HepG2 (cell line): ENCODE results near the gene PFKFB4. TPM values are rescaled to one million over a fixed set of nuclear protein-coding genes. Genes with fewer than 3 reads are reported as not detected.

Experiments used
- BHLHE40 ChIP-seq: IDR thresholded peaks from 2 replicates; pipeline ENCODE4 v1.6.1; 2011; ENCODE audit warnings: low read length, improper control_type of control experiment
- CENPT ChIP-seq: sonication (generic); formaldehyde crosslinking; IDR thresholded peaks from 2 replicates; pipeline ENCODE4 v1.8.0; 2022; ENCODE audit warnings: low read depth, mild to moderate bottlenecking, moderate library complexity, missing genetic modification reagents
- CSRNP1 ChIP-seq: sonication (generic); formaldehyde crosslinking; IDR thresholded peaks from 2 replicates; pipeline ENCODE4 v1.8.1; 2023; ENCODE audit warnings: mild to moderate bottlenecking, missing genetic modification reagents
- ETS1 ChIP-seq: sonication (generic); formaldehyde crosslinking; IDR thresholded peaks from 2 replicates; pipeline ENCODE4 v1.4.0; 2020; ENCODE audit warnings: missing genetic modification reagents
- HDAC2 ChIP-seq: sonication (generic); formaldehyde crosslinking; IDR thresholded peaks from 2 replicates; pipeline ENCODE4 v1.4.0; 2020; ENCODE audit warnings: missing genetic modification reagents
- KMT2B ChIP-seq: IDR thresholded peaks from 2 replicates; pipeline ENCODE4 v1.6.1; 2016; ENCODE audit warnings: missing genetic modification reagents, missing compliant biosample characterization
- MAFF ChIP-seq: IDR thresholded peaks from 2 replicates; pipeline ENCODE4 v1.6.1; 2011; ENCODE audit warnings: low read depth, low read length, improper control_type of control experiment
- MIXL1 ChIP-seq: IDR thresholded peaks from 2 replicates; pipeline ENCODE4 v1.6.1; 2016
- MTA3 ChIP-seq: sonication (generic); formaldehyde crosslinking; IDR thresholded peaks from 2 replicates; pipeline ENCODE4 v1.4.0; 2020; ENCODE audit warnings: missing genetic modification reagents
- MXD4 ChIP-seq: IDR thresholded peaks from 2 replicates; pipeline ENCODE4 v1.6.1; 2016; ENCODE audit warnings: mild to moderate bottlenecking, missing biosample characterization, missing genetic modification reagents
- NCOA2 ChIP-seq: sonication (generic); formaldehyde crosslinking; IDR thresholded peaks from 2 replicates; pipeline ENCODE4 v1.8.0; 2022; ENCODE audit warnings: inconsistent platforms
- NFE2L1 ChIP-seq: sonication (generic); formaldehyde crosslinking; IDR thresholded peaks from 2 replicates; pipeline ENCODE4 v1.4.0; 2020; ENCODE audit warnings: missing genetic modification reagents, mild to moderate bottlenecking, borderline replicate concordance
- NFYC ChIP-seq: IDR thresholded peaks from 2 replicates; pipeline ENCODE4 v1.6.1; 2016; ENCODE audit warnings: missing genetic modification reagents, missing compliant biosample characterization
- PHF8 ChIP-seq: sonication (generic); formaldehyde crosslinking; IDR thresholded peaks from 2 replicates; pipeline ENCODE4 v1.5.0; 2020; ENCODE audit warnings: missing genetic modification reagents
- RXRA ChIP-seq: sonication (generic); formaldehyde crosslinking; IDR thresholded peaks from 2 replicates; pipeline ENCODE4 v1.5.1; 2020; ENCODE audit warnings: missing genetic modification reagents
- SP4 ChIP-seq: sonication (generic); formaldehyde crosslinking; IDR thresholded peaks from 2 replicates; pipeline ENCODE4 v1.8.1; 2023; ENCODE audit warnings: mild to moderate bottlenecking, missing genetic modification reagents
- TEAD3 ChIP-seq: optimal IDR thresholded peaks from 2 replicates; pipeline ENCODE3; 2016; ENCODE audit warnings: borderline replicate concordance
- U2AF2 ChIP-seq: fragments of 200-400 bp; formaldehyde crosslinking; IDR thresholded peaks from 2 replicates; pipeline ENCODE4 v1.6.1; 2017; ENCODE audit warnings: low read depth, mild to moderate bottlenecking, low read length
- YEATS2 ChIP-seq: sonication (generic); formaldehyde crosslinking; IDR thresholded peaks from 2 replicates; pipeline ENCODE4 v1.4.0; 2020; ENCODE audit warnings: missing genetic modification reagents, borderline replicate concordance
- ZBTB34 ChIP-seq: sonication (generic); formaldehyde crosslinking; IDR thresholded peaks from 2 replicates; pipeline ENCODE4 v1.8.0; 2022; ENCODE audit warnings: mild to moderate bottlenecking, missing genetic modification reagents
- ZBTB7A ChIP-seq: sonication (generic); formaldehyde crosslinking; IDR thresholded peaks from 2 replicates; pipeline ENCODE4 v1.8.0; 2022; ENCODE audit warnings: mild to moderate bottlenecking, missing genetic modification reagents
- ZNF350 ChIP-seq: sonication (generic); formaldehyde crosslinking; IDR thresholded peaks from 2 replicates; pipeline ENCODE4 v1.4.0; 2020; ENCODE audit warnings: mild to moderate bottlenecking, low read depth, missing genetic modification reagents, borderline replicate concordance
- ZNF501 ChIP-seq: sonication (generic); formaldehyde crosslinking; IDR thresholded peaks from 2 replicates; pipeline ENCODE4 v1.5.1; 2020; ENCODE audit warnings: mild to moderate bottlenecking, moderate library complexity, missing genetic modification reagents
- ZNF569 ChIP-seq: sonication (generic); formaldehyde crosslinking; IDR thresholded peaks from 2 replicates; pipeline ENCODE4 v1.5.0; 2020; ENCODE audit warnings: mild to moderate bottlenecking, missing genetic modification reagents, moderate library complexity, borderline replicate concordance
- ZNF580 ChIP-seq: IDR thresholded peaks from 2 replicates; pipeline ENCODE4 v1.6.1; 2016; ENCODE audit warnings: low read depth, borderline replicate concordance
- polyA plus RNA-seq, 8 experiments: library from polyadenylated mRNA; depleted of rRNA in 3 of 8; stranded (reverse) in 7 of 8; unstranded in 1 of 8; fragments of >200 nt; fragmentation: Illumina TruSeq in 4 of 8; extraction: Trizol in 4 of 8; gene quantifications; 2 replicates each; pipeline versions ENCODE4 v1.2.1 to v1.2.3, GENCODE V29; 2011 to 2016; ENCODE audit warnings: low read depth in 4 of 8, missing spikeins in 1 of 8, mixed read lengths in 1 of 8; ENCODE audit not compliant: insufficient read depth in 1 of 8
- total RNA-seq, 5 experiments: library from RNA; depleted of rRNA; stranded (reverse); fragments of >200 nt; fragmentation: Illumina TruSeq; extraction: Trizol; gene quantifications; 2 replicates each; pipeline ENCODE4 v1.2.3, GENCODE V29; 2016; ENCODE audit warnings: low read depth in 1 of 5

PFKFB4 gene
- total and polyA plus RNA-seq, 2 of the 13 experiments (the other 11 are each of a cell fraction or from before 2014, with no cell fraction given), result 7.1 to 103 TPM

GRCh38 chr3:48507256-48508061, 49.1 kb downstream of the PFKFB4 start (continued):
- TF ChIP-seq ETS1 (CRISPR knock-in tag) (no peak), MAFF (0 out of 2 replicates have a peak, but pooled peaks have one; percentile 6), PHF8 (0 out of 2 replicates have a peak, but pooled peaks have one; percentile 34), HDAC2 (CRISPR knock-in tag) (peak; percentile 39; the same call in 1 of the 2 replicates), ZNF569 (CRISPR knock-in tag) (no peak), RXRA (CRISPR knock-in tag) (peak; percentile 72), ZBTB34 (CRISPR knock-in tag) (no peak), MIXL1 (CRISPR knock-in tag) (peak; percentile 71; the same call in 1 of the 2 replicates), ZBTB7A (CRISPR knock-in tag) (peak; percentile 18; the same call in 1 of the 2 replicates), ZNF350 (CRISPR knock-in tag) (peak; percentile 58; the same call in 1 of the 2 replicates), NFE2L1 (0 out of 2 replicates have a peak, but pooled peaks have one; percentile 38), NCOA2 (CRISPR knock-in tag) (0 out of 2 replicates have a peak, but pooled peaks have one; percentile 21), MXD4 (0 out of 2 replicates have a peak, but pooled peaks have one; percentile 45), ZNF501 (no peak), CENPT (no peak), KMT2B (CRISPR knock-in tag) (0 out of 2 replicates have a peak, but pooled peaks have one; percentile 39), TEAD3 (CRISPR knock-in tag) (peak; percentile 76), CSRNP1 (CRISPR knock-in tag) (no peak), YEATS2 (peak; percentile 69; the same call in 1 of the 2 replicates), SP4 (CRISPR knock-in tag) (0 out of 2 replicates have a peak, but pooled peaks have one; percentile 33), NFYC (0 out of 2 replicates have a peak, but pooled peaks have one; percentile 40), MTA3 (CRISPR knock-in tag) (no peak), BHLHE40 (0 out of 2 replicates have a peak, but pooled peaks have one; percentile 22), ZNF580 (CRISPR knock-in tag) (0 out of 2 replicates have a peak, but pooled peaks have one; percentile 44), U2AF2 (no peak)
